Hepatocyte (in vitro differentiated cells): Measurements from ENCODE around the gene GABRE.

Source experiments
- CTCF ChIP-seq: fragments of 200-600 bp; sonication (generic); IDR thresholded peaks from 2 replicates; pipeline ENCODE4 v1.5.1; 2016; ENCODE audit warnings: antibody characterized with exemption, mild to moderate bottlenecking; ENCODE audit not compliant: poor library complexity
- EZH2 ChIP-seq: fragments of 200-600 bp; sonication (generic); IDR thresholded peaks from 2 replicates; pipeline ENCODE4 v1.6.1; 2016; ENCODE audit warnings: antibody characterized with exemption, mild to moderate bottlenecking, borderline replicate concordance

- TF ChIP-seq CTCF: no peak
- TF ChIP-seq EZH2: no peak
Measured at GRCh38 chrX:151973851-151974335, 583 bp downstream of the GABRE start.
